Testis (tissue), 2 donors: ENCODE data around the gene POLR1G.

Experiments
- POLR2A ChIP-seq: fragments of 450-650 bp; IDR thresholded peaks from one replicate; pipeline ENCODE4 v1.6.1; 2017; ENCODE audit warnings: antibody characterized with exemption, mild to moderate bottlenecking, moderate library complexity
- TF ChIP-seq, protein P1 (sequence below), 3 experiments: fragments of 450-650 bp in 2 of 3; fragments of 200-600 bp in 1 of 3; sonication (generic) in 1 of 3; IDR thresholded peaks; one replicate each; pipeline ENCODE4 v1.5.1; 2016 to 2019; ENCODE audit warnings: antibody characterized with exemption in 3 of 3, mild to moderate bottlenecking in 2 of 3, moderate library complexity in 1 of 3

DNA sequence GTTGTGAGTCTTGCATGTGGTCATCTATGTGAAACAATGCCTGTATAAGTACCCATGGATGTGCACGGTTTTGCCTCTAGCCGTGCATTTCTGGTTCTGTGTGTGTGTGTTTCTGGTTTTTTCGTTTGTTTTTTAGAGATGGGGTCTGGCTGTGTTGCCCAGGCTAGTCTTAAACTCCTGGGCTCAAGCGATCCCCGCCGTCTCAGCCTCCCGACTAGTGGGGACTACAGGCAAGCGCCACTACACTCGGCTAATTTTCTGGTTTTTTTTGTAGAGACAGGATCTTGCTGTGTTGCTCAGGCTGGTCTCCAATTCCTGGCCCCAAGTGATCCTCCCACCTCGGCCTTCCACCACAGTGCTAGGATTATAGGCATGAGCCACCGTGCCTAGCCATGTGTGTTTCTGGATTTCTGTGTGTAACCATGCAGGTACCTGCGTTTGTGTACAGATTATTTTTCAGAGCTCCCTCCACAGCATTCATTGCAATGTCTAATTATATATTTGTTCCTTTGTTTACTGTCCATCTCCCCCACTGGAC is 45.5 kb downstream of the POLR1G start:
- TF ChIP-seq, protein P1, sequence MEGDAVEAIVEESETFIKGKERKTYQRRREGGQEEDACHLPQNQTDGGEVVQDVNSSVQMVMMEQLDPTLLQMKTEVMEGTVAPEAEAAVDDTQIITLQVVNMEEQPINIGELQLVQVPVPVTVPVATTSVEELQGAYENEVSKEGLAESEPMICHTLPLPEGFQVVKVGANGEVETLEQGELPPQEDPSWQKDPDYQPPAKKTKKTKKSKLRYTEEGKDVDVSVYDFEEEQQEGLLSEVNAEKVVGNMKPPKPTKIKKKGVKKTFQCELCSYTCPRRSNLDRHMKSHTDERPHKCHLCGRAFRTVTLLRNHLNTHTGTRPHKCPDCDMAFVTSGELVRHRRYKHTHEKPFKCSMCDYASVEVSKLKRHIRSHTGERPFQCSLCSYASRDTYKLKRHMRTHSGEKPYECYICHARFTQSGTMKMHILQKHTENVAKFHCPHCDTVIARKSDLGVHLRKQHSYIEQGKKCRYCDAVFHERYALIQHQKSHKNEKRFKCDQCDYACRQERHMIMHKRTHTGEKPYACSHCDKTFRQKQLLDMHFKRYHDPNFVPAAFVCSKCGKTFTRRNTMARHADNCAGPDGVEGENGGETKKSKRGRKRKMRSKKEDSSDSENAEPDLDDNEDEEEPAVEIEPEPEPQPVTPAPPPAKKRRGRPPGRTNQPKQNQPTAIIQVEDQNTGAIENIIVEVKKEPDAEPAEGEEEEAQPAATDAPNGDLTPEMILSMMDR (IDR thresholded peaks at IDR 0.05), result no peak
- TF ChIP-seq POLR2A, result no peak
